NCI-H82 treated with DMSO at 0.1 percent for 48 hours (cell line): Measurements from ENCODE around the gene SELE.
"Not testable (repeated sequence)": the region's sequence is repeated elsewhere in the genome, so short reads cannot be mapped to it uniquely, and the experiment has no call there.

Experiments used
- DNase-seq: peaks from one replicate; lab custom pipeline; 2025; ENCODE audit not compliant: unreplicated experiment; lab: John Stamatoyannopoulos, UW

Gene SELE

GRCh38 chr1:169723763-169724162 is 10.1 kb downstream of the SELE start:
- DNase-seq: no peak

- DNase-seq: no peak
Observed at GRCh38 chr1:169722779-169723178, 11.1 kb downstream of the SELE start.

GRCh38 chr1:169715100-169715499 is 18.8 kb downstream of the SELE start:
- not testable (repeated sequence) for DNase-seq

DNA sequence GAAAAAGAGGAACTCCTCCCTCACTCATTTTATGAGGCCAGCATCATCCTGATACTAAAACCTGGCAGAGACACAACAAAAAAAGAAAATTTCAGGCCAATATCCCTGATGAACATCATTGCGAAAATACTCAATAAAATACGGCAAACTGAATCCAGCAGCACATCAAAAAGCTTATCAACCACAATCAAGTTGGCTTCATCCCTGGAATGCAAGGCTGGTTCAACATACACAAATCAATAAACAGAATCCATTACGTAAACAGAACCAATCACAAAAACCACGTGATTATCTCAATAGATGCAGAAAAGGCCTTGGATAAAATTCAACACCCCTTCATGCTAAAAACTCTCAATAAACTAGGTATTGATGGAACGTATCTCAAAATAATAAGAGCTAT is 20.8 kb downstream of the SELE start:
- not testable (repeated sequence) for DNase-seq

DNA sequence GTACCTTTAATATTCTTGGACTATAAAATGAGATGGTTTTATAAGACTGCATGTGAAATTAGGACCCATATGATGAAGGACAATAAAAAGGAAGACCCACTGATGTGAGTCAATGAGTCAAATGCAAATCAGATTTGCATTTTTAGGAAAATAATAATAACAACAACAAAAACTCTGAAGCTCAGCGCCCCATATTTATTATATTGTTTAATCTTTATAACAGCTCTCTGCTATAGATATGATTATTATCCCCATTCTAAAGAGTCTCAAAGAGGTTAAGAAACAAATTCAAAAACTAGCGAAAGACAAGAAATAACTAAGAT is 21.6 kb downstream of the SELE start:
- no peak for DNase-seq

DNA sequence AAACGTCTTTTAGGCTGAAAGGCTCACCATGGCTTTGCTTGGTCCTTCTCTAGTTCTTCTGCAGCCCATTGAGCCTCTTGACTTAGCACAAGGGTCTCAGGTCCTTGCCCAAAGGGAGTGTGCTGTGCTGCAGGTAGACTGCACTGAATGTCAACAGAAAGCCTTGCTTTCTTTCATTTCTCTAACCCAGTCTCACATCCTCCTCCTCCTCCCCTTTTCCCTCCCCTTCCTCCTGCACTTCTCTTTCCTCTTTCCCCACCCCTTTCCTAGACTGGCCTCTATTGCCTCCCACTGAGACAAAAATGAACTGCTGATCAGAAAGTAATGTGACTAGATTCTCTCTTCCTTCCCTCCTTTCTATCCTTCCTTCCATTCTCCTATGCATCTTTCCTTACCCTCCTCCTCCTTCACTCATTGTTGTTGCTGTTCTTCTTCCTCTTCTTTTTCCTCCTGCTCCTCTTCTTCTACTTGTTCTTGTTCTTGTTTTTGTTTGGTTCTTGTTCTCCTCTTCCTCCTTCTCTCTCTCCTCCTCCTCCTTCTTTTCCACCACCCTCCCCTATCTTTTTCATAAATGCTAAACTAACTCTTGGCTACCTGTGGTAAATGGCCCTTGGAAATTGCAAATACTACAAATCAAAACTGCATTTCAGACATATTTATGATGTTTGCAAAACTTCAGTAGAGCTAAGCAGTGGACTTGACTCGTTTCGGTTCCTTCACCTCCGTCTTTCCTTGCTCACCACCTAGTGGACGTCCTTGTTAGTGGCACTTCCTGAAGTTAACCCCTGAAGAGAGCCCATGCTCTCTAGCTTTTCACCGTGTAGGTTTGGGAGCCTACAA is 22.2 kb downstream of the SELE start, which contains the start of gene SELL:
TSS of gene SELL (minus strand) at position 152 of the 840 bp plus-strand sequence. CDS start at position 30, 122 bp downstream.
- DNase-seq: peak; percentile 47

DNA sequence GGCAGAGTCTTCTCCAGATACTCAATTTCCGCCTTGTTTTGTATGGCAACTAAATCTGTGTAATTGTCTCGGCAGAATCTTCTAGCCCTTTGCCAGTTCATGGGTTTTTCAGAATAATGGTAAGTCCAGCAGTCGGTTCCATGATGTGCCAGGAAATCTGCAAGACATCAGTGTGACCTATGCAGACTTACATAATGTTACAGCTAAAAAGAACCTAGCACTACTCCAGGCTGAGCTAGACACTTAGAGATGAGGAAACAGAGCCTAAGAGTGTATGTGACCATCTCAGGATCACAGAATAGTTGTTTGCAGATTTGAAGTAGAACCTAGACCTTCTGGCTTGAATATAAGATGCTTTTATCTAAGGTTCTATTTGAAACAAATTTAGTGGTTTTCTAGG is 25.2 kb downstream of the SELE start:
- no peak for DNase-seq

DNA sequence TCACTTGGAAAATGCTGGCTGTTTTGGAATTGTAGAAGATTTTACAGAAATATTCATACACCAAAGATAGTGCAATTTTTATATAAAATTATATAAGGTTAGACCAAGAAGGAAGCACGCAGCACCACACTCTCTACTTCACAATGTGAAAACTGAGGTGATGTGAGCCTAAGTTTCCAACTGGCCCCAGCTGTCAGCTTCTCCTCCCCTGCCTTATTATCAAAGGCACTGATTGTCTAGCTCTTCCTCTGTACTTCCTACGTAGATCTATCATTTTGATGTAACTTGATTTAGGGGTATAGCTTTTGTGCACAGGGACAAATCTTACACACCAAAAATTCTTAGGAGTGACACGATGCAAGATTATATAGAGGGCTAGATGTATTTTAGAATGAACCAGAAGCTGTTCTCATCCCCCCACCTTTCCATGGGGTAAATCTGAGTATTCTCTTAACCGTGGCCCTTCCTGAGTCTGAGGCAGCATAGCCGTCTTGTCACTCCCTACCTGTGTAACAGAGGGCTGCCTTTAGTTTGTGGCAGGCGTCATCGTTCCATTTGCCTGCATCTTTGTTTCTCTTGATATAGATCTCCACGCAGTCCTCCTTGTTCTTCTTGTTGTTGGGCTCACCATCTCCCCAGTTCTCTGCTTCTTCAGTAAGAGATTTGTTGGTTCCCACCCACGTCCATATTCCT is 25.8 kb downstream of the SELE start:
- no peak for DNase-seq

GRCh38 chr1:169704797-169705196 is 29.1 kb downstream of the SELE start:
- DNase-seq: no peak

GRCh38 chr1:169701261-169702005 is 32.4 kb downstream of the SELE start:
- DNase-seq: no peak

- no peak for DNase-seq
Observed at GRCh38 chr1:169699707-169700106, 34.2 kb downstream of the SELE start.

- no peak for DNase-seq
Observed at GRCh38 chr1:169698976-169699375, 34.9 kb downstream of the SELE start.

DNA sequence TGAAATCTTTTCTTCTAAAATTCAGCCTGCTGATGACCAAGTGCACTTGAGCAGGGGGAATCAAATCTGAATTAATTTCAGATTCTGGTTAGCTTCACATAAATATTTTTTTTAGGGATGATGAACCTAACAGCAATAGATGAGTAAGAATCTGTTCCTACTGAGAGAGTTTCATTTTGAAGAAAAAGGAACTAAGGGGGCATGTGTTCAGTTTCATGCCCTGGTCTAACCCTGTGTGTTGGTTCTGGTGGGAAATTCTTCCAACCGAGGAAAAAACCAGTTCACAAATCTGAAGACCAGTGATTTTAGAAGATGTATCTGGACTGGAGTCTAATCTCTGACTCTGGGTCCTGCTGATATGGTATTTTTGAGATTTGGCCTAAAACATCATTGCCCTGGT is 36.1 kb downstream of the SELE start:
- no peak for DNase-seq

- no peak for DNase-seq
Observed at GRCh38 chr1:169696273-169697100, 37.4 kb downstream of the SELE start.

GRCh38 chr1:169694304-169695075 is 39.4 kb downstream of the SELE start:
- no peak for DNase-seq

DNA sequence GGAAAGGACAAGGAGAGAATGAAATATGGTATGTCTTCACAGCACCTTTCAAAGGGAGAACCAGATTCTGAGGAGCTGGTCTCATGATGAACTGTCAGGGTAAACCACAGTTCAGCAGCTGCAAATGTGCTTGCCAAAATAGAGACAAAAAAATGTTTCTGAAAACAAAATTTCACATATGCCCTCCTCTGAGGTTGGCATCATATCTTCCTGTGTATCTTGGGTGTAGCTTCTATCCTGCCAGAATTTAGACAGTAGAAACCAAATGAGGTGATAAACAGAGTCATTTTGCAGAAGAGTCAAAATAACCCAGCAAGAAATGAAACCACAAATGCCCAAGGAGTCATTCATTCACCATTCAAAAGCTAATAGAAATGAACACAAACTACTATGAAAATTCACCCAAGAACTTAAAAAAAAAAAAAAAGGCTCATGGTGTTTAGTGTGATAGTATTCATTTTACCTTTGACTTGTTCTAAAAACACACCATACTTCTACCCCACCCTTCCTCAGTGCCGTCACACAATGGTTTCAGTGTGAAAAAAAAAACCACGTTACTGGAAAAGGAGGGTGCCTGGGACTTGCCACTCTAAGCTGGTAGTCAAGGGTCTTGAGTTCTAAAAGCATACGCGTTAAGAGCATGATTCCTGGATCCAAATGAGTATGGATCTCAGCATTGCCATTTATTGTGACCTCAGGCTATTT is 41.0 kb downstream of the SELE start:
- DNase-seq: no peak

DNA sequence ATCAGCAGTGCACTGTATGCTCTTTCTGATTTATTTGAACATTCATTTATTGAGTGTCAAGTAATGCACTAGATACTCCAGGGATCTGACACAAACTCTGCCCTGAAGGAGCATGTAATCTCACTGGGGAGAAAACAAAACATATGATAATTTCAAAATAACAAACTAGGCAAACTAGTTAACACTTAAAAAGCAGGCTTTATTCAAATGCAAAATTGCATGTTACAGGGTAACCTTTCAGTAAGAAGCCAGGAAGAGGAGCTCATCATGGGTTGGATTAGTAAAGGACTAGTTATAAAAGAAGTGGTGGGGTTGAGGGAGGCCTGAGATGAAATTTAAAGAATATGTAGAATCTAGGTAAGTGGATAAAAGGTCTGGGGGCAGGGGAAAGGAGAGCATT is 43.4 kb downstream of the SELE start:
- no peak for DNase-seq

- peak; percentile 65 for DNase-seq
Observed at GRCh38 chr1:169689395-169689794, 44.5 kb downstream of the SELE start.

- DNase-seq: not testable (repeated sequence)
Observed at GRCh38 chr1:169688377-169688776, 45.5 kb downstream of the SELE start.

GRCh38 chr1:169683661-169684060 is 50.2 kb downstream of the SELE start:
- no peak for DNase-seq
